ENCODE measurements around the gene ABRAXAS1. TPM values are rescaled to one million over a fixed set of nuclear protein-coding genes. Genes with fewer than 3 reads are reported as not detected.

ABRAXAS1 gene
- total RNA-seq (2021) = 17.6 and 19.9 TPM in 2 replicates
- percentile 74 among the genes with signal in this experiment for Bru-seq, nascent RNA
- percentile 71 among the genes with signal in this experiment for BruChase-seq, experiment 1, labeled RNA remaining after a 2-hour chase
- BruChase-seq, experiment 2, labeled RNA remaining after a 6-hour chase = percentile 72 among the genes with signal in this experiment
- long read RNA-seq, full-length matches to known transcripts = 26 of 41 reads
- long read RNA-seq, partial matches to known transcripts = 0 of 41 reads
- long read RNA-seq, other reads (novel, unspliced or antisense) = 15 of 41 reads

- no TSS peak for BruUV-seq (replicated peaks)
- DNase-seq (ENCODE audit: low spot score) = peak; percentile 93
- Histone ChIP-seq H3K27me3 (replicated peaks; ENCODE audit: insufficient read depth, low read depth, low read length, poor library complexity) (no peaks in the 10 kb centered on the region), H3K4me3 (ENCODE audit: low read depth, low read length, poor library complexity, severe bottlenecking) (peak within 1 kb of the TSS; percentile 63), H3K27ac (ENCODE audit: low read depth, low read length, poor library complexity, severe bottlenecking) (peak within 1 kb of the TSS; percentile 76), H3K9me3 (ENCODE audit: low read depth, low read length, poor library complexity, severe bottlenecking) (no peaks in the 10 kb centered on the region), H3K36me3 (ENCODE audit: insufficient read depth, low read length, poor library complexity, severe bottlenecking) (no peaks in the 10 kb centered on the region), H3K4me1 (ENCODE audit: insufficient read depth, low read length, poor library complexity, severe bottlenecking) (no peaks in the 10 kb centered on the region)
- CTCF ChIA-PET = no interaction called here
- POLR2A ChIA-PET (ENCODE audit: low non-redundant PET) = no interaction called here
- intact Hi-C loops (cut with micrococcal nuclease; ENCODE audit: unreplicated experiment) = no loop called here
- TF ChIP-seq EZH2 (IDR thresholded peaks at IDR 0.05; ENCODE audit: borderline replicate concordance, low read depth, low read length, poor library complexity, severe bottlenecking) (no peak), CTCF (conservative IDR thresholded peaks at IDR 0.05; ENCODE audit: low read depth, low read length) (no peak)
These were observed at the start of gene ABRAXAS1 for GRCh38 chr4:83484500-83485461. TSS of gene ABRAXAS1 (minus strand) at chr4:83485100. CDS start at chr4:83485072, 28 bp downstream.

GRCh38 chr4:83527671-83528070 is 42.8 kb upstream of the ABRAXAS1 start:
- Histone ChIP-seq H3K4me1 (ENCODE audit: insufficient read depth, low read length, poor library complexity, severe bottlenecking) (no peaks in the 10 kb centered on the region), H3K27ac (ENCODE audit: low read depth, low read length, poor library complexity, severe bottlenecking) (no peak overlapping the region), H3K27me3 (replicated peaks; ENCODE audit: insufficient read depth, low read depth, low read length, poor library complexity) (no peaks in the 10 kb centered on the region), H3K4me3 (ENCODE audit: low read depth, low read length, poor library complexity, severe bottlenecking) (no peak overlapping the region), H3K36me3 (ENCODE audit: insufficient read depth, low read length, poor library complexity, severe bottlenecking) (no peaks in the 10 kb centered on the region), H3K9me3 (ENCODE audit: low read depth, low read length, poor library complexity, severe bottlenecking) (no peaks in the 10 kb centered on the region)
- no peak for TF ChIP-seq EZH2 (IDR thresholded peaks at IDR 0.05; ENCODE audit: borderline replicate concordance, low read depth, low read length, poor library complexity, severe bottlenecking)
- no peak for TF ChIP-seq CTCF (conservative IDR thresholded peaks at IDR 0.05; ENCODE audit: low read depth, low read length)
- ChIA-PET CTCF (no interaction called here), POLR2A (ENCODE audit: low non-redundant PET) (no interaction called here)
- BruUV-seq (replicated peaks) = no TSS peak
- DNase-seq (ENCODE audit: low spot score) = no peak
- intact Hi-C loops (cut with micrococcal nuclease; ENCODE audit: unreplicated experiment) = no loop called here

GRCh38 chr4:83522239-83522638 is 37.3 kb upstream of the ABRAXAS1 start:
- no peak for DNase-seq (ENCODE audit: low spot score)
- H3K4me1 ChIP-seq (ENCODE audit: insufficient read depth, low read length, poor library complexity, severe bottlenecking) = no peaks in the 10 kb centered on the region
- H3K4me3 ChIP-seq (ENCODE audit: low read depth, low read length, poor library complexity, severe bottlenecking) = no peak overlapping the region
- no peak for TF ChIP-seq EZH2 (IDR thresholded peaks at IDR 0.05; ENCODE audit: borderline replicate concordance, low read depth, low read length, poor library complexity, severe bottlenecking)
- TF ChIP-seq CTCF (conservative IDR thresholded peaks at IDR 0.05; ENCODE audit: low read depth, low read length) = no peak
- BruUV-seq (replicated peaks) = no TSS peak
- ChIA-PET POLR2A (ENCODE audit: low non-redundant PET) (no interaction called here), CTCF (interaction anchor here (0.6 kb wide), 1 partner anchor 13 kb away, joined by 4 read pairs; no protein-coding TSS in a partner anchor)
- intact Hi-C loops (cut with micrococcal nuclease; ENCODE audit: unreplicated experiment) = no loop called here
- no peaks in the 10 kb centered on the region for H3K27me3 ChIP-seq (replicated peaks; ENCODE audit: insufficient read depth, low read depth, low read length, poor library complexity)
- no peaks in the 10 kb centered on the region for H3K9me3 ChIP-seq (ENCODE audit: low read depth, low read length, poor library complexity, severe bottlenecking)
- H3K36me3 ChIP-seq (ENCODE audit: insufficient read depth, low read length, poor library complexity, severe bottlenecking) = no peaks in the 10 kb centered on the region
- H3K27ac ChIP-seq (ENCODE audit: low read depth, low read length, poor library complexity, severe bottlenecking) = no peak overlapping the region

Data from A673 (cell line).